Stimulated activated effector memory CD8-positive, alpha-beta T cell treated with anti-CD3 and anti-CD28 coated beads, Interleukin-12 subunit alpha, Interleukin-12 subunit beta, amount 100 ng/mL, for 72 hours (primary cell): ENCODE measurements around the gene SMARCA2.
A peak's percentile ranks its signal among the peaks of the same experiment; 100 is the strongest.

Experiments
- ATAC-seq: fragments of 150-1000 bp; cut with Tn5 transposase; 2 replicates; pipeline ENCODE4 v1.10.0; 2021
- DNase-seq, 2 donors: peaks; one replicate each; pipeline ENCODE4 v3.0.0; 2021 to 2022; ENCODE audit warnings: low spot score in 2 of 2
- H3K27ac Mint-ChIP-seq: one replicate; pipeline ENCODE4 v1.8.0; 2022; ENCODE audit warnings: mild to moderate bottlenecking, mixed read lengths
- H3K36me3 Mint-ChIP-seq: one replicate; pipeline ENCODE4 v1.8.0; 2022; ENCODE audit warnings: mild to moderate bottlenecking, mixed read lengths
- H3K4me1 Mint-ChIP-seq: one replicate; pipeline ENCODE4 v1.8.0; 2022; ENCODE audit warnings: mixed read lengths
- H3K4me3 Mint-ChIP-seq: one replicate; pipeline ENCODE4 v1.8.0; 2022; ENCODE audit warnings: mild to moderate bottlenecking, mixed read lengths
- H3K9me3 Mint-ChIP-seq: one replicate; pipeline ENCODE4 v1.8.0; 2022; ENCODE audit warnings: mixed read lengths

SMARCA2 gene

GRCh38 chr9:2014696-2015580 lies at the start of gene SMARCA2:
SMARCA2 (plus strand) TSS chr9:2015347; CDS start chr9:2029023, 13,676 bp downstream.
- Mint-ChIP-seq H3K4me3 (peak within 1 kb of the TSS; percentile 99), H3K36me3 (peaks cover 45% of the 10 kb centered on the region), H3K27ac (peak within 1 kb of the TSS; percentile 97), H3K4me1 (peaks cover 43% of the 10 kb centered on the region), H3K9me3 (no peaks in the 10 kb centered on the region)
- DNase-seq = peak; percentile 84 to 96
- peak; percentile 90 for ATAC-seq

GRCh38 chr9:1966725-1967366 lies 48.3 kb upstream of the SMARCA2 start:
- no peak for ATAC-seq
- DNase-seq = no peak
- no peaks in the 10 kb centered on the region for H3K4me1 Mint-ChIP-seq
- H3K27ac Mint-ChIP-seq = no peak overlapping the region
- no peak overlapping the region for H3K4me3 Mint-ChIP-seq
- no peaks in the 10 kb centered on the region for H3K9me3 Mint-ChIP-seq
- no peaks in the 10 kb centered on the region for H3K36me3 Mint-ChIP-seq

- no peaks in the 10 kb centered on the region for H3K4me1 Mint-ChIP-seq
- H3K9me3 Mint-ChIP-seq = no peaks in the 10 kb centered on the region
- no peak overlapping the region for H3K4me3 Mint-ChIP-seq
- no peak overlapping the region for H3K27ac Mint-ChIP-seq
- ATAC-seq = no peak
- H3K36me3 Mint-ChIP-seq = no peaks in the 10 kb centered on the region
- no peak for DNase-seq
These were observed 46.0 kb upstream of the SMARCA2 start for GRCh38 chr9:1969160-1969559.

- Mint-ChIP-seq H3K4me3 (no peak overlapping the region), H3K27ac (no peak overlapping the region), H3K9me3 (no peaks in the 10 kb centered on the region), H3K4me1 (no peaks in the 10 kb centered on the region), H3K36me3 (no peaks in the 10 kb centered on the region)
- DNase-seq (no peak), ATAC-seq (no peak)
These were observed 45.2 kb upstream of the SMARCA2 start for GRCh38 chr9:1969898-1970297.

- Mint-ChIP-seq H3K4me1 (no peaks in the 10 kb centered on the region), H3K36me3 (no peaks in the 10 kb centered on the region), H3K9me3 (no peaks in the 10 kb centered on the region), H3K27ac (no peak overlapping the region), H3K4me3 (no peak overlapping the region)
- no peak for ATAC-seq
- no peak for DNase-seq
These were observed 42.5 kb upstream of the SMARCA2 start for GRCh38 chr9:1972672-1973071.

- H3K36me3 Mint-ChIP-seq = no peaks in the 10 kb centered on the region
- no peak overlapping the region for H3K4me3 Mint-ChIP-seq
- no peak overlapping the region for H3K27ac Mint-ChIP-seq
- ATAC-seq (no peak), DNase-seq (no peak)
- H3K4me1 Mint-ChIP-seq = no peaks in the 10 kb centered on the region
- H3K9me3 Mint-ChIP-seq = no peaks in the 10 kb centered on the region
These were observed 38.1 kb upstream of the SMARCA2 start for GRCh38 chr9:1977026-1977425.

- no peak for ATAC-seq
- Mint-ChIP-seq H3K4me3 (no peak overlapping the region), H3K36me3 (no peaks in the 10 kb centered on the region), H3K27ac (no peak overlapping the region), H3K4me1 (no peaks in the 10 kb centered on the region), H3K9me3 (no peaks in the 10 kb centered on the region)
- DNase-seq = no peak
These were observed 36.2 kb upstream of the SMARCA2 start for GRCh38 chr9:1978941-1979340.

- H3K4me1 Mint-ChIP-seq = no peaks in the 10 kb centered on the region
- no peak for DNase-seq
These were observed 35.3 kb upstream of the SMARCA2 start for GRCh38 chr9:1979741-1980367.

GRCh38 chr9:1980387-1980786 lies 34.8 kb upstream of the SMARCA2 start:
- no peak overlapping the region for H3K27ac Mint-ChIP-seq
- H3K4me1 Mint-ChIP-seq = no peaks in the 10 kb centered on the region
- DNase-seq (no peak), ATAC-seq (no peak)
- no peak overlapping the region for H3K4me3 Mint-ChIP-seq
- no peaks in the 10 kb centered on the region for H3K36me3 Mint-ChIP-seq
- no peaks in the 10 kb centered on the region for H3K9me3 Mint-ChIP-seq

More at GRCh38 chr9:1979741-1980367, 35.3 kb upstream of the SMARCA2 start:
- no peaks in the 10 kb centered on the region for H3K9me3 Mint-ChIP-seq
- H3K27ac Mint-ChIP-seq = no peak overlapping the region
- ATAC-seq = no peak
- no peaks in the 10 kb centered on the region for H3K36me3 Mint-ChIP-seq
- H3K4me3 Mint-ChIP-seq = no peak overlapping the region

GRCh38 chr9:1982074-1982473 lies 33.1 kb upstream of the SMARCA2 start:
- Mint-ChIP-seq H3K27ac (no peak overlapping the region), H3K4me1 (no peaks in the 10 kb centered on the region), H3K36me3 (no peaks in the 10 kb centered on the region), H3K4me3 (no peak overlapping the region), H3K9me3 (no peaks in the 10 kb centered on the region)
- DNase-seq (no peak), ATAC-seq (peak; percentile 42)

GRCh38 chr9:1986341-1986740 lies 28.8 kb upstream of the SMARCA2 start:
- no peak for ATAC-seq
- no peaks in the 10 kb centered on the region for H3K9me3 Mint-ChIP-seq

GRCh38 chr9:1989500-1989899 lies 25.6 kb upstream of the SMARCA2 start:
- DNase-seq (no peak), ATAC-seq (no peak)
- H3K4me1 Mint-ChIP-seq = no peaks in the 10 kb centered on the region
- H3K36me3 Mint-ChIP-seq = no peaks in the 10 kb centered on the region
- H3K4me3 Mint-ChIP-seq = no peak overlapping the region
- H3K27ac Mint-ChIP-seq = no peak overlapping the region
- H3K9me3 Mint-ChIP-seq = no peaks in the 10 kb centered on the region

More at GRCh38 chr9:1986341-1986740, 28.8 kb upstream of the SMARCA2 start:
- Mint-ChIP-seq H3K27ac (no peak overlapping the region), H3K4me3 (no peak overlapping the region), H3K4me1 (no peaks in the 10 kb centered on the region), H3K36me3 (no peaks in the 10 kb centered on the region)
- no peak for DNase-seq

- Mint-ChIP-seq H3K9me3 (no peaks in the 10 kb centered on the region), H3K4me3 (no peak overlapping the region), H3K4me1 (no peaks in the 10 kb centered on the region), H3K27ac (no peak overlapping the region), H3K36me3 (no peaks in the 10 kb centered on the region)
- no peak for ATAC-seq
- no peak for DNase-seq
These were observed 21.0 kb upstream of the SMARCA2 start for GRCh38 chr9:1994180-1994579.

- H3K4me1 Mint-ChIP-seq = no peaks in the 10 kb centered on the region
- ATAC-seq = no peak
- no peak overlapping the region for H3K27ac Mint-ChIP-seq
- H3K36me3 Mint-ChIP-seq = no peaks in the 10 kb centered on the region
- DNase-seq = no peak
- H3K9me3 Mint-ChIP-seq = no peaks in the 10 kb centered on the region
- H3K4me3 Mint-ChIP-seq = no peak overlapping the region
These were observed 20.1 kb upstream of the SMARCA2 start for GRCh38 chr9:1995084-1995483.

GRCh38 chr9:1996156-1996555 lies 19.0 kb upstream of the SMARCA2 start:
- peak in 1 of 2 donors; percentile 41 for DNase-seq
- no peaks in the 10 kb centered on the region for H3K4me1 Mint-ChIP-seq
- no peak overlapping the region for H3K27ac Mint-ChIP-seq
- no peak for ATAC-seq
- no peaks in the 10 kb centered on the region for H3K9me3 Mint-ChIP-seq
- no peak overlapping the region for H3K4me3 Mint-ChIP-seq
- no peaks in the 10 kb centered on the region for H3K36me3 Mint-ChIP-seq
